Adipose tissue (tissue), 3 donors: ENCODE measurements around the gene STARD13. TPM values are rescaled to one million over a fixed set of nuclear protein-coding genes. Genes with fewer than 3 reads are reported as not detected.

Source experiments
- H3K27ac ChIP-seq: one replicate; pipeline ENCODE4 v1.5.1; 2013; ENCODE audit warnings: low read depth, low read length
- WGBS, 3 donors: extraction: QIAGEN DNeasy Blood & Tissue Kit; methylation state at CpG; one replicate each; pipeline ENCODE4 v1.1.7; 2013; 5-methylcytosine and 5-hydroxymethylcytosine counted together
- polyA plus RNA-seq, 3 donors: library from polyadenylated mRNA; stranded (reverse); fragments of 200-250 nt; gene quantifications; one replicate each; pipeline ENCODE4 v1.2.3, GENCODE V29; 2013
- donor health status: healthy with polysubstance abuse.
- donor health status: Bipolar disorder and iron deficiency.
- donor health status: healthy.

The STARD13 gene
- polyA plus RNA-seq, 3 donors = 5.4 to 17.0 (median 13.3) TPM

DNA sequence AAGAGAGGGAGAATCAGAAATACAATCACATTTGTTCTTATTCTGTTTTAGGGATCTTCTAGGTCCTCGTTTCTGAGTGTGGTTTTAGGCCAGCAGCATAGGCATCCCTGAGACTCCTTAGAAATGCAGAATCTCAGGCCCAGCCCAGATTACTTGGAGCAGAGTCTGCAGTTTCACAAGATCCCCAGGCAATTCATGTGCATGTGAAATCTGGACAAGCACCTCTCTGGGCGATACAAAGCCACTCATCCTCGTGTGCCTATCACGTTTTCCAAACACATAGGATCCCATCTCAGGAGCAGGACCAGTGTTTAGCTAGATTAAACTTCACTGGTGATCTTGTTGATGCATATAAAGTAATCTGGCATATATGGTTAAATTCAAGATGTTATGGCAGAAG lies 182.1 kb downstream of the STARD13 start:
- 86 to 96% (median 91%) methylated on average over 4 of the region's 4 CpGs for WGBS, 3 donors

DNA sequence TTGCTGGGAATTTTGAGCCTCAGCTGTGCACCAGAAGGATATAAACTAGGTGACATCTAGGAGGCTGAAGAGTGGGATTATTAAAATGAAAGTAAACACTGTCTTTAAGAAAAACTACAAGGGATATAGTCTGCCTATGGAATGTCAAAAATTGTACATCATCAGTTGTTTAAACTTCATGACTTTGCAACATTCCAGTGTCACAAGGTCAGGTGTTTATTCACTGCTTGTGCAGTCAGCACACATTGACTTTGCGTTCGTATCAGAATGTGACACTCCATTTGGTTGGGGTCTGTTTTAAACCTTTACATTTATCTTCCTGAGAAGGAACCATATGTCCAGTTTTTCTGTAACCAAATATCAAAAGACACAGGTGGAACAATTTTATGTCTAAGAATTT lies 183.7 kb downstream of the STARD13 start:
- WGBS, 3 donors = 61 to 87% (median 85%) methylated on average over 2 of the region's 2 CpGs
- no peak overlapping the region for H3K27ac ChIP-seq

More for the DNA sequence above, 182.1 kb downstream of the STARD13 start:
- no peak overlapping the region for H3K27ac ChIP-seq

DNA sequence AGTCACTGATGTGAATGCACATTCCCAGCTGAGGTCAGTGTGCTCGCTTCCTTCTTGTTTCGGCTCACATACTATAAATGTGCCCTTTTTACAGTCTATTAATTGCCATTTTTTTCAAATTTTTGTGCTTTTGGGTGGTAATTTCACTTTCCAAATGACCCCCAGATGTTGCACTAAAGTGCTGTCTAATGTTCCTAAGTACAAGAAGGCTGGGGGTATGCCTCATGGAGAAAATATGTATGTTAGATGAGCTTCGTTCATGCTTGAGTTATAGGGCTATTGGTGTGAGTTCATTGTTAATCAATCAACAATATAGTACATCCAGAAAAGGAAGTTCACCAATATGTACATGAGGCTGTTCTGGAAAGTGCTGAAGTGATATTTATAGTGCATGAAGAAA lies 184.7 kb downstream of the STARD13 start:
- H3K27ac ChIP-seq = no peak overlapping the region
- WGBS, 3 donors = 87 to 92% (median 92%) methylated on average over 3 of the region's 3 CpGs

DNA sequence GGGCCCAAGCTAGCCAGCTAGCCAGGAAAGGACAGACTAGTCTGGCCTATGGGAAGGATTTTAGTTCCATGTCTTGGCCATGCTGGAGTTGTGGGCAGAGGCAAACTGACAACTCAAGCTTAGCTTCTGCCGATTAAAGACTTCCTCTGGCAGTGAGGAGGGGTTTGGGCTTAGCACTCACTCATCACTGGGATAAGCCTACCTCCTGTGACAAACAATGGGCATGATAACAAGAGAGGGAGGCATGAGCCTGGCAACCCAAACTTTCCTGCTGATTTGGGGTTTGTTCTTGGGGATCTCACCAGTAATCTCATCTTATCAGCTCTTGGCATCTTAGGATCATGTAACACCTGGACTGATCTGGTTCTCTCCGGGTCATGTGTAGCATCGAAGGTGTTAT lies 185.7 kb downstream of the STARD13 start:
- no peak overlapping the region for H3K27ac ChIP-seq
- 55 to 84% (median 65%) methylated on average over 3 of the region's 3 CpGs for WGBS, 3 donors

DNA sequence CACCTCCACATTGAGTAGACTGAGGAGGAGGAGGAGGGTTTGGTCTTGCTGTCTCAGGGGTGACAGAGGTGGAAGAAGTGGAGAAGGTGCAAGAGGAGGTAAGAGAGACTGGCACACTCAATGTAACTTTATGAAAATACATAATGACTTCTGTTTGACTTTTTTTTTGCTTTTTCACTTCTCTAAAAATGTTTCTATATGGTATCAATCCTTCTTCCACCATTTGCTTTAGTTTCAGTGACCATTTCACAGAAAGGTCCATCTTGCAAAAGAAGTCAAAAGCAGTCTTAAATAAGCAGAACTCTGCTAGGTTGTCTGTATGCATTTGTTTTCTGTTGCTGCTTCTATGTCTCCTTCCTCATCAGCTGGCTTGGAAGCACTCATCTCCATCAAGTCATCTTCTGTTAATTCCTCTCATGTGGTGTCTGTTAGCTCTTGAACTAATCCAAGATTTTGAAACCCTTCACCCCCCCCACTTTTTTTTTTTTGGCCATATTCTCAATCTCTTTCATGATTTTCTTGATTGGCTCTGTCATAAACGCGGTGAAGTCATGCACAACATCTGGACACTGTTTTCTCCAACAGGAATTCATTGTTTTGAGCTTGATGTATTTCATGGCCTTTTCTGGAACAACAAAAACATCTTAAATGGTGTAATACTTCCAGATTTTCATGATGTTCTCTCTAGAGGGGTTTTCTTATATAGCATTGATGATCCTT lies 188.5 kb downstream of the STARD13 start:
- 94 to 99% (median 95%) methylated on average over 2 of the region's 2 CpGs for WGBS, 3 donors
- no peak overlapping the region for H3K27ac ChIP-seq

DNA sequence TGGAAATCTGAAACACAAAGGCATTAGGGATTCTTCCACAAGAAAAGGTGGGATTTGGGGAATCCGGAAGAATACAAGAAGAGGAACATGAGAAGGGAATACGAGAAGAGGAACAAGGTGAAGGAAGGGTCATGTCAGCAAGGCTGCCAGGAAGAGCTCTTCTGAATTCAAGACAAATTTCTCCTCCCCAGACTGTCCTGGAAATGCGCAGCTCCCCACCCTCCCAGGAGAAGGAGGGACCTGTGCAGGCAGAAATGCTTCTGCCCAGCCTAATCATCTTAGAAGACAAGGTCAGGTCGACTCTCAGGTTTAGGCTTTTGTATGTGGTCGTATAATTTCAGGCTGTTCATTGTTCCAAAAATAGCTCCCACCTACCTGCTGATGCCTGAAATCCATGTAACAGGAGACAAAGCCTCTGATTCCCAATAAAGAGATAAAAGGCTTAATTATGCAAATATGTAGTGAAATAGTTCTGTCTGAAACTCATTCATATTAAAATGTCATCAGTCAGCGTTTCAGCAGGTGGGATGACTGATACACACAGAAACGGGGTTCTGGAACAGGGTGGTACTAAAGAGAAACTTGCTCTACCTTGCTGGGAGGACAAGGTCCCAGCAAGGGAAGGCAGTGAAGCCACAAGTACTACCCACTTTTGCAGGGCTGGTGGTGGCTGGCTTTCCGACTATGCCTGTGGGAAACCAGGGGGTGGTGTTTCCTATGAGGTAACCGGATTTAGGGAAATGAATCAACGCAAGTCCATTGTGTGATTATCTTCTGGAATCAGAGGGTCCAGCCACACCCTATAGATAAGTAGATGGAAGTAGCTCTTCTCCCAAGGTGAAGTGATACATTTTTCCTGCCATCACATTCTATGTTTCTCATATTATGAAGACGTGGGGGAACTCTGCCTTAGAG lies 193.2 kb downstream of the STARD13 start:
- WGBS, 3 donors = 78 to 81% (median 79%) methylated on average over 11 of the region's 11 CpGs
- H3K27ac ChIP-seq = no peak overlapping the region

DNA sequence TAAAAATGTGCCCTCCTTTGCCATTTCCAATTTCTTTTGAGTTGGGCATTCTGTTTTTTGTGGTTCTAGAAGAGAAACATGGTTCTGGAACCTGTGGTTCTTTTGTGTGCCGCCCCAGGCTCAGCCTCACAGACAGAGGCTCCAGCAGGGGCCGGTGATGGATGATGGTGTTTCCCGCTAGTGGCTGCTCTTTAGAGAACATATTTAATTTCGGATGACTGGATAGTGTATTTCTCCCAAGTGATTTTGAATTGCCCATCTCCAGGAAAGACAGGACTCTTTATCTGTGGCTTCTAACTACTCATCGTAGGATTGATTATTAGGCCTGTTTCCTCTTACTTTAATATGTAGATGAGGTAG lies 194.2 kb downstream of the STARD13 start:
- H3K27ac ChIP-seq = no peak overlapping the region
- WGBS, 3 donors = 89 to 94% (median 90%) methylated on average over 5 of the region's 5 CpGs

DNA sequence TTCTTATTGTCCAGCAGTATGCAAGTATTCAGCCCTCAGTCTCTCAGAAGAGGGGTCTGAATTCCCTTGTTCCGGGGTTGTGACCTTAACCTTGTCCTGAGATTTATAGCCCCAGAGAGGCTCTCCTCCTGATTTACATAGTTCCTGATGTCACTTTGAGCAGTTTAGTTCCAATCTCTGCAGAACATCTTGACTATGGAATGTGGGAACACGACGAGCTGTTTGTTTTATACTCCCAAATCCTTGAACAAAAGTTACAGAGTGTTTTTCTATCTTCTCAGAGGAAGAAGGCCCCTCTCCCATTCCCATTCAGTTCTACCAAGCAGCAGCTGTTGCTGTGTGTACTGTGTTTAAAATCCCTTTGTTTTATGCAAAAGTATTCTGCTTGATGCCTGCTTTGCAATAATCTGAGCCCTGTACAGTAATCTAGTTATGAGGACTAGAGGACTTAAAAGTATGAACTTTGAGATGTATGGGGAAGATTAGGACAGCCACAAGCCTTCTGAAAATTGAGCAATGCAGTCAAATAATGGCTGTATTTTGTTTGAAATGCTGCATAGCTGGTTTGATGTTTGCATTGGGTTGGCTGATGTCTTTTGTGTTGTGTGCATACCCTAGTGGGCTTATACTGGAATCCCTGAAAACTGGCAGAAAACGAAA lies 194.7 kb downstream of the STARD13 start:
- no peak overlapping the region for H3K27ac ChIP-seq

DNA sequence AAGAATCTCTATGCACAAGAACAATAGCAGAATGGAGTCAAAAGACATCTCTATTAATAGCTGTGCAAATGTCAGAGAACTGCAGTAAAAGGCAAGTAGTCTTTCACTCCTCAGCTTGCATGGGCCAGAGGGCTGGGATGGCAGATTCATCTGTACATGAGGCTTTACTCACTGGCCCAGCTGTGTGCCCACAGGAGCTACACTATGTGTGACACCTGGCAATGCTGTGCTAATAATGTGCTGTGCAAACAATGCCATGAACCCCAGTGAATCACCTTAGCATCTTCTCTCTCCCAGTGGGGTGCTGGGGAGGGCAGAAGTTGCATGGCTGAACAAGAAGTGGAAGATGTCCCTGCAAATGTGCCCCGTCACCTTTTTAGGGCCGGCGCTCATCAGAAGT lies 196.2 kb downstream of the STARD13 start:
- 96 to 97% (median 97%) methylated on average over 3 of the region's 3 CpGs for whole genome bisulfite sequencing, 3 donors

More for the DNA sequence above, 194.7 kb downstream of the STARD13 start:
- WGBS, 3 donors = 50 to 62% (median 60%) methylated on average over 4 of the region's 4 CpGs

DNA sequence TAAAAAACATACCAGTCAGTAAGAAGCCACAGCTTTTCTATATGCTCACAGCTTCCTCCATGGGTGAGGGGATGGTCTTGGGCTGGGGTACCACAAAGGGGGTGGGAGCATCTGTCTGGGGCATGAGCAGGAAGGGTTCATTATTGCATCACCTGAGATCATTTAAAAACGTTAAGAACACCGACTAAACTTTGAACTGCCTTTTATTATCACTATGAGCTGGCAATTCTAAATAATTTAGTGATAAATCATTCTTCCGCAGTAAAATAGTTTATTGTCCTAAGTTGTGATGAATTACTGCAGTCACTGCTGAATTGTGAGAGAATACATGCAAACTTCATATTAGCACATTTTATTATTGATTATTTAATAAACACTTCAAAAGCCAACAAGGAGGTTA lies 197.8 kb downstream of the STARD13 start:
- no peak overlapping the region for H3K27ac ChIP-seq
- 38 to 67% (median 60%) methylated on average over 3 of the region's 3 CpGs for WGBS, 3 donors

More for the DNA sequence above, 196.2 kb downstream of the STARD13 start:
- H3K27ac ChIP-seq = no peak overlapping the region

DNA sequence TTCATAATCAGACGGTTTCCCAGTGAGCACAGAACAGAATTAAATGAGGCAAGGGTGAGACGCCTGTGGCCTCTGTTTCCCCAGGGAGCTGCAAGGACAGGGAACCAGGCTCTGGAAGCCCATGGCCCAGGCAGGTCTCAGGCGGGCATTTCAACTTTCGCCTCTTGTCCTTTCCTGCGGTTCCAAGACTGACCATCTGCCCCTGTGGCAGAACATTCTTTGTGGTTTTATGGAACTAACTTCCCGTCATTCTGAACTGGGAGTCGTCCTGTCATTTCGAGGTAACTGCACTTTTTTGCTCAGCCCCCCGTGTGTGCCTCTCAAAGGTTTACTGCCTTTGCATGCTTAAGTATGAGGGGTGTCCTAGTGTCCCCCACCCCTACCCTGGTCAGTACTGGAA lies 198.5 kb downstream of the STARD13 start:
- 78 to 86% (median 84%) methylated on average over 9 of the region's 9 CpGs for WGBS, 3 donors
- H3K27ac ChIP-seq = no peak overlapping the region

DNA sequence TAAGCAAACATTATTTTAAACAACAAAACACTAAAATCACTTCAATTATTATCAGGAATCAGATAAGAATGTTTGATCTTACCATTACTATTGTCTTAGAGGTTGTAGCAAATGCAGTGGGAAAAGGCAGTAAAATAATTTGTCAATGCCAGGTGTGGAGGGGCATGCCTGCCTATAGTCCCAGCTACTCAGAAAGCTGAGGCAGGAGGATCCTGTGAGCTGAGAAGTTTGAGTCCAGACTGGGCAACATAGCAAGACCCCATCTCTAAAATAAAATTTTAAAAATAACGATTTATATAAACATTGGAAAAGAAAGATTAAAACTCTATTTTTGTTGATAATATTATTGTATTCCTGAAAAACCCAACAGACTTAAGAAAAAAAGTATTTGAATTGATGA lies 202.5 kb downstream of the STARD13 start:
- no peak overlapping the region for H3K27ac ChIP-seq
- 96 to 100% (median 98%) methylated on average over 1 of the region's 1 CpG for WGBS, 3 donors

DNA sequence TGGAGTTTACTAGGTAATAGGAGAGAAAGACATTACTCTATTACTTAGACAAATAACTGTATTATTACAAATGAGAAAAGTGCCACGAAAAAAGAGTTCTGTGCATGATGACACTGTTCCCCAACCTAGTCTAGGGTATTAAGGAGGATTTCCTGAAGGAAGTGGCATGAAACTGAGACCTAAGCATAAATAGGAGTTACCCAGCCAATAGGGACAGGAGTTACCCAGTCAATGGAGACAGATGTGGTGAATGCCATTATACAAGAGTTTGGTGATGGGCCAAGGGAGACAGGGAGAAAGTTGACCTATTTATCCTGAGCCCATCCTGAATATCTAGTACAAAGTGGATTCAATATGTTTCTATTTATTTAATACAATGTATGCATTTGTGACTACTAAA lies 203.9 kb downstream of the STARD13 start:
- 57 to 63% (median 62%) methylated on average over 1 of the region's 1 CpG for WGBS, 3 donors

DNA sequence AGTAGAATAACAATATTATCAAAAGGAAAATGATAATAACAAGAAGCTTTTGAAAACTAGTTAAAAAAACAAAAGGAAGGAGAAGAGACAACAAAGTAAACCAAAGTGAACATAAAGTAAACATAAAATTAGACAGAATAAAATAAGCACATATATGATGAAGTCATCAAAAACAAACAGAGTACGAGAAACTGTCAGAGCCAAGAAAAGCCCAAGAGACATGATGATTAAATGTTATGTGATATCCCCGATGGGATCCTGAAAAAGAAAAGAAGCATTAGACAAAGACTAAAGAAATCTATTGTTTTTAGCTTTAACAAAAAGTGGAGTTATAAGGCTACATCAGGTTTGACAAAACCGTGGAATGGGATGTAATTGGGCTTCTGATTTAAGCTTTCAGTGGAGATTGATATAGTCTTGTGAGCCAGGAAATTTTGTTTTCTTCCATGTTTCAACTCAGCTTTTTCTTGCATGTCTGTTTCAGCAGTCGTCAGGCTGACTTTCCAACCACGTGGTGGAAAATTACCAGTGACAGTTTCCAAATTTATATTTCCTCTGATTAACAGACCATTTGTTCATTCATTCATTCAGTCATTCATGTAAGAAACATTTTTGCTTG lies 204.5 kb downstream of the STARD13 start:
- WGBS, 3 donors = 46 to 63% (median 52%) methylated on average over 5 of the region's 5 CpGs
- no peak overlapping the region for H3K27ac ChIP-seq

More for the DNA sequence above, 203.9 kb downstream of the STARD13 start:
- no peak overlapping the region for H3K27ac ChIP-seq

DNA sequence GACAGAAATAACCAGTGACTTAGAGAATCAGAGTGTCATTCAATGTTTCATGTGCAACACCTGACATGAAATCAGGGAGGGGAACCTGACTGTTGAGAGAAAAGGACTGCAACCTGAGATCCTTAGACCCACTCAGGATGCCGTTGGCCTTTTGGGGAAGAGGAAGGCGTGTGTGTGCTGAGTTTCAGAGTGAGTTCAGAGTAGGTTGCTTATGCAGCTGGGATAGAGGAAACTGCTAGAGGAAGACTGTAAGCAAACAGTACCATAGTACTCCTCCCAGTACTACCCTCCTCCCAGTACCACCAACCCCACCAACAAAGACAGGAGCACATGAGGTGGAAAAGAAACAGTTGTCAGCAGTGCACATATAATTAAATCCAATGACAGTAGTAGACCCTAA lies 205.6 kb downstream of the STARD13 start:
- WGBS, 3 donors = 43 to 86% (median 53%) methylated on average over 2 of the region's 2 CpGs
- H3K27ac ChIP-seq = no peak overlapping the region

DNA sequence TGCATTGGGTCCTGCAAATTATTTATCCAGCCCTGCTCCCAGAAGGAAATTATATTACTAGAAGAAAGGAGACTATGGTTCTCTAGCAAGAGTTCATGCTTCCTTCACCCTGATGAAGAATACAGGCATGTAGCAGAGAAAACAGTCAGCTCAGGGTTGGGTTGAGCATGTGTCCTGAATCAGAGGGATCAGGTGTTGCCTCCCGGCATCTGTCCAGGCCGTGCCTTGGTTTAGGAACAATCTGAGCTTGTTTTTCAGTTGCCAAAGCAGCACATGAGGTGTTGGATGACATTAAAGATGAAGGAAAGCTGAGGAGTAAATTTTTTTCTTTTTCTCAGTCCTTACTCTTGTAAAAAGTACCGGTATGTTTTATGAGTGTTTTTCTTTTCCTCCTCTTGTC lies 207.3 kb downstream of the STARD13 start:
- no peak overlapping the region for H3K27ac ChIP-seq
- WGBS, 3 donors = 79 to 96% (median 90%) methylated on average over 3 of the region's 3 CpGs

DNA sequence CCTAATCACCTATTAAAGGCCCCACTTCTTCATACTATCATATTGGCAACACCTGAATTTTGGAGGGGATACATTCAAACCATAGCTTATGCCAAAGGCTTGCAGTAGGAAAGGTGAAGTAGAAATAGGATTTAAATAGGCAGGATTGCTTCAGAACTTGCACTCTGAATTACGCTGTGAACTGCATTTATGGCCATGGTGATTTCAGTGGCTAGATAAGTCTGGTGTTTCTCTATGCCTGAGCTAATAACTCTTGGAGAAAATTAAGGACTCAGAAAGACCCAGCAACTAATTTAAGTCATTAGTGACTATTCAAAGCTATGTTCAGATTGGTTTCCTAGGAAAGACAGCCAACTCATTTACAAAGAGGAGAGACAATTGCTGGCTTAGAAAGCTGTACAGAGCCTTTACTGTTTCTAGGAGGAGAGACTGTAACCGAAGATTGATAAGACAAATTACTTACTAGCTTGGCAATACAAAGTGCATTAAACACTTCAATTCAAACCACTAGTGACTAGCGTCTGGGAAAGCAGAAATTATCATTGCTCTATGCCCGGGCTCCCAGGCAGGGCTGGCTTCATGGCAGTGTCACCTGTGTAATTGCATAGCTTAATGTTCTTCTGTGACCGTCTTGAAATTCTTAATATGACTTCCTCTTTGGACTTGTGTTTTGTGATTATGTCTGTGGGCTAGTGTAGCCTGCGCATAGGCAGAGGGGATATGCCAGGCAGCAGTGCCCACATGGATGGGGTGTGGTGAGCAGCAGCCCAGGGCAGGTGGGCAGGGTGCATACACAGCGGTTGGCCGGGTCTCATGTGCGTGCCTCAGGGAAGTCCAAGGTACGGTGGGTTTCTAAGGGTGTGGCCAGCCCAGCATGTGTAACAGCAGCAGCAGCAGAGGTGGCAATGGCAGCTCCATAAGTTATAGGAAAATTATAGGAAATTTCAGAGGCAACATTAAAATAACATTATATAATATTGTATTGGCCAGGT lies 209.3 kb downstream of the STARD13 start:
- H3K27ac ChIP-seq = no peak overlapping the region
- WGBS, 3 donors = 90 to 91% (median 91%) methylated on average over 10 of the region's 10 CpGs
